T1000 (cell line): ENCODE data around the gene ZSWIM5.
"Not testable (repeated sequence)": the region's sequence is repeated elsewhere in the genome, so short reads cannot be mapped to it uniquely, and the experiment has no call there.

Experiments
- DNase-seq: peaks from one replicate; lab custom pipeline; 2025; ENCODE audit warnings: mixed read lengths; lab: John Stamatoyannopoulos, UW

The ZSWIM5 gene

GRCh38 chr1:45205910-45206721, at the start of gene ZSWIM5:
Gene ZSWIM5, minus strand, starts transcription at chr1:45206605. Its CDS starts 255 bp downstream, at chr1:45206350.
- peak; percentile 77 for DNase-seq

- DNase-seq = no peak
These were observed 48.1 kb upstream of the ZSWIM5 start for GRCh38 chr1:45254490-45254889.

GRCh38 chr1:45250544-45250943, 44.1 kb upstream of the ZSWIM5 start:
- no peak for DNase-seq

GRCh38 chr1:45248004-45248403, 41.6 kb upstream of the ZSWIM5 start:
- DNase-seq = not testable (repeated sequence)

GRCh38 chr1:45246760-45247159, 40.4 kb upstream of the ZSWIM5 start:
- DNase-seq = peak; percentile 21

- DNase-seq = not testable (repeated sequence)
These were observed 40.0 kb upstream of the ZSWIM5 start for GRCh38 chr1:45246359-45246758.

GRCh38 chr1:45244660-45245059, 38.3 kb upstream of the ZSWIM5 start:
- no peak for DNase-seq

- no peak for DNase-seq
These were observed 37.3 kb upstream of the ZSWIM5 start for GRCh38 chr1:45243476-45244343.

- no peak for DNase-seq
These were observed 32.4 kb upstream of the ZSWIM5 start for GRCh38 chr1:45238846-45239245.

GRCh38 chr1:45236136-45236535, 29.7 kb upstream of the ZSWIM5 start:
- no peak for DNase-seq

GRCh38 chr1:45230537-45230936, 24.1 kb upstream of the ZSWIM5 start:
- DNase-seq = no peak

GRCh38 chr1:45225598-45225997, 19.2 kb upstream of the ZSWIM5 start:
- no peak for DNase-seq

- DNase-seq = not testable (repeated sequence)
These were observed 17.3 kb upstream of the ZSWIM5 start for GRCh38 chr1:45223710-45224109.

- DNase-seq = no peak
These were observed 15.3 kb upstream of the ZSWIM5 start for GRCh38 chr1:45221716-45222115.

- no peak for DNase-seq
These were observed 10.5 kb upstream of the ZSWIM5 start for GRCh38 chr1:45216861-45217260.

- DNase-seq = no peak
These were observed 9.8 kb upstream of the ZSWIM5 start for GRCh38 chr1:45216200-45216541.

GRCh38 chr1:45215485-45216199, 9.2 kb upstream of the ZSWIM5 start:
- no peak for DNase-seq

GRCh38 chr1:45213892-45214291, 7.5 kb upstream of the ZSWIM5 start:
- DNase-seq = no peak

GRCh38 chr1:45211076-45211475, 4.7 kb upstream of the ZSWIM5 start:
- no peak for DNase-seq

- no peak for DNase-seq
These were observed 611 bp upstream of the ZSWIM5 start for GRCh38 chr1:45206808-45207623.
